IPS DF 19.7 (cell line): ENCODE results near the gene TC2N.
"Not testable (repeated sequence)": the region's sequence is repeated elsewhere in the genome, so short reads cannot be mapped to it uniquely, and the experiment has no call there.

ENCODE experiments used
- DNase-seq: peaks from one replicate; pipeline ENCODE4 v3.0.0-alpha.2; 2013; ENCODE audit warnings: low read depth, low spot score

The TC2N gene

DNA sequence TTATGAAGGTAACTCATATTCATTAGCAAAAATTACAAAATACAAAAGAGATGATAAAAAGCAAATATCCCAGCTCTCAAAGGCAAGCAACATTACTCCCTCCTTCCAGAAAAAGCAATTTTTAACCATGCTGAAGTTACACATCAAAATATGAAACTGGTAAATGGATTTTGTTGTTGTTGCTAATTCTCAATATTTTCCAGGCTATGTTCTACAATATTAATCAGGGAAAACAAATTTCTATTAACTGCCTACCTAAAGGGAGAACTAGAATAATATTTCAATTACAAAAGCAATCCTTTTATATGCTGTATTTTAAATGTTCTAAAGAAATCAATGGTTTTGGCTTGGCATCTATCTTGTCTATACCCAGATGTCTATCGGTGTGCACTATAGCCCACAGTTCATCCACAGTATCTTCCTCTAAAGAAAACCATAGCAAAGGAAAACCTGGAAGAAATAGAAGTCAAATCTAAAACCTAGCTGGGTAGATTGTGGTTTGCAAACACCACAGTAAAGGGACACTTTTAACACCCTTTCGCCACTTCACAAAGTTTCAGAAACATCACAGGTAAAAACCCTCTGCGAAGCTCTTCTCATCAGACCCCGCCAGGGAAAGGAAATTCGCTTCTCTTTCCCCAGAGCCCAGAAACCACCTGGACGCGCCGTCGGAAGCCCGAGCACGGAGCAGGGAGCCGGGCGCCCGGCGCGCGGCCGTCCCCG, 32.0 kb downstream of the TC2N start:
- DNase-seq, result no peak

GRCh38 chr14:91834571-91834970, 32.8 kb downstream of the TC2N start:
- no peak for DNase-seq

- DNase-seq, result no peak
These were observed 36.0 kb downstream of the TC2N start for GRCh38 chr14:91831337-91831736.

DNA sequence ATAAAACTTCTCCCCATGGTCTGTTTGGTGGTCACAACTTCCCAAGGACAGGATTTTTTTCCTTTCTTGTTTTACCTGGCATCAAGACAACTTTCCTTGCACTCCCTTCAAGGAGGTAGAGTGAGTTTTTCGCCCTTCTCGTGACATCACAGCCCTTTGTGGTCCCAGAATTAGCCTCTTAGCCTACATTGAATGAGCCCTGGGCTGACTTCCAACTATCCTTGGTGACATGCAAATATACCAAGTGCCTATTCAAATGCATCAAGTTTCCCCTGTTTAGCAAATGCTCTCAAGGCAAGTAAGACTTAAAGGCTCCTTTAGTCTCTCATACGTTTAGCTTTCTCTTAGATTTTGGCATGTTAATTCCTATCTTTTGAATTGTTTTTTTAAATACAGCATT, 36.6 kb downstream of the TC2N start:
- DNase-seq, result peak; percentile 70

GRCh38 chr14:91829511-91829910, 37.8 kb downstream of the TC2N start:
- DNase-seq, result no peak

GRCh38 chr14:91827746-91828145, 39.6 kb downstream of the TC2N start:
- no peak for DNase-seq

- DNase-seq, result no peak
These were observed 49.6 kb downstream of the TC2N start for GRCh38 chr14:91817566-91818325.

DNA sequence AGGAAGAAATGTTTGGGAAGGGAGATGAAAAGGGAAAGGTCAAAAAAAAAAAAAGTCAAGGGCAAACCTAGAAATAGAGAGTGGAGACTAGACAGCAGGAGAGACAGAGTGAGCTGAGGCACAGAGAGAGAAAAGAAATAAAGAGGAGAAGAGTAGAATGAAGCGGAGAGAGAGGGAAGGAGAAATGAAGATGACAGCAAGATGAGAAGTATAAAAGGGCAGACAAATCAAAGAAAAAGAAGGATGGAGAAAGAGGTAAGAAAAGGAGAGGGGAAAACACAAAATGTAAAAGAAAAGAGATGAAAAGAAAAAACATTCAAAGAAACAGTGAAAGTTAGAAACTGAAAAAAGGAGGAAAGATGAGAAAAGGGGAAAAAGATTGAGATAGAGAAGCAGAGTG, 53.0 kb downstream of the TC2N start:
- DNase-seq, result no peak

DNA sequence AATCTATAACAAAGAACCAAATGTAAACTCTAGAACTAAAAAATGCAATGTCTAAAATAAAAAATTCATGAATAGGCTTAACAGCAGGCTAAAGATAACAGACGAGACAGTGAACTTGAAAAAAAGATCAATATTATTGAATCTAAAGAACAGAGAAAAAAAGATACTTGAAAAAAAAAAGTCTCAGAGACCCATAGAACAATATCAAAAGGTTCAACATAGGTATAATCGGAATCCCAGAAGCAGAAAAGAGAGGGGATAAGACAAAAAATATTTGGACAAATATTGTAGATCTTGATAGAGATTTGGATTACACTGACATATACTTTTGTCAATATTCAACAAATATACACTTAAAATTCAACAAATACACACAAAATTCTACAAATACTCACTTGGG, 56.6 kb downstream of the TC2N start:
- no peak for DNase-seq

DNA sequence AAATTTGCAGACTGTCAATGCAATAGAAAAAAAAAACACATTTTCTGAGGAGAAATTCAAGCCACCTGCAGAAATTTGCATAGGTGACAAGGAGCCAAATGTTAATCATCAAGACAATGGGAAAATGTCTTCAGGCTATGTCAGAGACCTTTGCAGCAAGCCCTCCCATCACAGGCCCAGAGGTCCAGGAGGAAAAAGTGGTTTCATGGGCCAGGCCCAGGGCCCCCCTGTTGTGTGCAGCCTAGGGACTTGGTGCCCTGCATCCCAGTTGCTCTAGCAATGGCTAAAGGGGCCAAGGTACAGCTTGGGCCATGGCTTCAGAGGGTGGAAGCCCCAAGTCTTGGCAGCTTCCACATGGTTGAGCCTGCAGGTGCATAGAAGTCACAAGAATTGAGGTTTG, 60.6 kb downstream of the TC2N start:
- no peak for DNase-seq

DNA sequence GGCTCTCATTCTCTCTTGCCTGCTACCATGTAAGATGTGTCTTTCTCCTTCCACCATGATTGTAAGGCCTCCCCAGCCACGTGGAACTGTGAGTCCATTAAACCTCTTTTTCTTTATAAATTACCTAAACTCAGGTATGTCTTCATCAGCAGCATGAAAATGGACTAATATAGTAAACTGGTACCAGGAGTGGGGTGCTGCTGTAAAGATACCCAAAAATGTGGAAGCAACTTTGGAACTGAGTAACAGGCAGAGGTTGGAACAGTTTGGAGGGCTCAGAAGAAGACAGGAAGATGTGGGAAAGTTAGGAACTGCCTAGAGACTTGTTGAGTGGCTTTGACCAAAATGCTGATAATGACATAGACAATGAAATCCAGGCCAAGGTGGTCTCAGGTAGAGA, 61.2 kb downstream of the TC2N start:
- not testable (repeated sequence) for DNase-seq

DNA sequence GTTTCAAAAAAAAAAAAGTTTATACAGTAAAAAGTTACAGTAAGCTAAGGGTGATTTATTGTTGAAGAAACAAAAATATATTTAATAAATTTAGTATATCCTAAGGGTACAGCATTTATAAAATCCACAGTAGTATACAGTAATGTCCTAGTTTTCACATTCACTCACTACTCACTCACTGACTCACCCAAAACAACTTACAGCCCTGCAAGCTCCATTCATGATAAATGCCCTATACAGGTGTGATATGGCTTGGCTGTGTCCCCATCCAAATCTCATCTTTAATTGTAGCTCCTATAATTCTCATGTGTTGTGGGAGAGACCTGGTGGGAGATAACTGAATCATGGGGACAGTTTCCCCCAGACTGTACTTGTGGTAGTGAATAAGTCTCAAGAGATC, 61.7 kb downstream of the TC2N start:
- no peak for DNase-seq

DNA sequence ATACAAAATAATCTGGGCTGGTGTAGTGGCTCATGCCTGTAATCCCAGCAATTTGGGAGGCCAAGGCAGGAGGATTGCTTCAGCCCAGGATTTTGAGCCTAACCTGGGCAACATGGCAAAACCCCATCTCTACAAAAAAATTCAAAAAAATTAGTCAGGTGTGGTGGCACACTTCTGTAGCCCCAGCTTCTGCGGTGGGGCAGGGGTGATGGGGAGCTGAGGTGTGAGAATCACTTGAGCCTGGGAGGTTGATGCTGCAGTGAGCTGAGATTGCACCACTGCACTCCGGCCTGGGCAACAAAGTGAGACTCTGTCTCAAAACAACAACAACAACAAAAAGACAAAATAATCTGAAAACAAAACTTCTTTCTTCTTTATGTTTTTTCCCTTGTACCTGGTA, 66.0 kb downstream of the TC2N start:
- DNase-seq, result no peak

- no peak for DNase-seq
These were observed 70.6 kb downstream of the TC2N start for GRCh38 chr14:91796617-91797347.

DNA sequence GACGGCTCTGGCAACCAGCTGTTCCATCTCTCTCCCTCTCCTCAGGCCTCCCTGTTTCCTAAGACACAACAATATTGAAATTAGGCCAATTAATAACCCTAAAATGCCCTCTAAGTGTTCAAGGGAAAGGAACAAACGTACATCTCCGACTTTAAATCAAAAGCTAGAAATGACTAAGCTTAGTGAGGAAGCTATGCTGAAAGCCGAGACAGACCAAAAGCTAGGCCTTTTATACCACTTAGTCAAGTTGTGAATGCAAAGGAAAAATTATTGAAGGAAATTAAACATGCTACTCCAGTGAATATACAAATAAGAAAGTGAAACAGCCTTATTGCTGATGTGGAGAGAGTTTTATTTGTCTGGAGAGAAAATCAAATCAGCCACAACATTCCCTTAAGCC, 73.6 kb downstream of the TC2N start:
- no peak for DNase-seq

GRCh38 chr14:91786188-91786587, 81.1 kb downstream of the TC2N start:
- DNase-seq, result no peak

DNA sequence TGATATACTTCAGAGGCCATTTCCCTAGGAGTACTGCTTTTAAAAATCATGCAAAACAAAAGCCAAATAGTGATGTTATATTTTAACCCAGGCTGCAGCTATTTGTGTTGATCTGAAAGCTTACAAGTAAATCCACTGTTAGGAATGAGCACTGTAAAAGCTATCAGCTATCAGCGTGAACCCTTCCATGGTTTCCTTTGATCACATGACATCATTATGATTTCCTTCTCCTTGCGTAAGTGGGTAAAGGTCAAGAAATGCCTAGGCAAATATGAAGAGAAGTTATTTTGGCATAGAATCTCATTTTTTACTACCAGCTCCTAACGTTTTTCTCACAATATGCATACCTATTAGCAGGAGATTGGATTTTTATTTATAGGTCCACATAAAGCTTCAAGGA, 86.9 kb downstream of the TC2N start:
- DNase-seq, result no peak

GRCh38 chr14:91778217-91778616, 89.1 kb downstream of the TC2N start:
- DNase-seq, result no peak

GRCh38 chr14:91774140-91775096, 92.9 kb downstream of the TC2N start:
- no peak for DNase-seq

- no peak for DNase-seq
These were observed 97.2 kb downstream of the TC2N start for GRCh38 chr14:91770185-91770584.

DNA sequence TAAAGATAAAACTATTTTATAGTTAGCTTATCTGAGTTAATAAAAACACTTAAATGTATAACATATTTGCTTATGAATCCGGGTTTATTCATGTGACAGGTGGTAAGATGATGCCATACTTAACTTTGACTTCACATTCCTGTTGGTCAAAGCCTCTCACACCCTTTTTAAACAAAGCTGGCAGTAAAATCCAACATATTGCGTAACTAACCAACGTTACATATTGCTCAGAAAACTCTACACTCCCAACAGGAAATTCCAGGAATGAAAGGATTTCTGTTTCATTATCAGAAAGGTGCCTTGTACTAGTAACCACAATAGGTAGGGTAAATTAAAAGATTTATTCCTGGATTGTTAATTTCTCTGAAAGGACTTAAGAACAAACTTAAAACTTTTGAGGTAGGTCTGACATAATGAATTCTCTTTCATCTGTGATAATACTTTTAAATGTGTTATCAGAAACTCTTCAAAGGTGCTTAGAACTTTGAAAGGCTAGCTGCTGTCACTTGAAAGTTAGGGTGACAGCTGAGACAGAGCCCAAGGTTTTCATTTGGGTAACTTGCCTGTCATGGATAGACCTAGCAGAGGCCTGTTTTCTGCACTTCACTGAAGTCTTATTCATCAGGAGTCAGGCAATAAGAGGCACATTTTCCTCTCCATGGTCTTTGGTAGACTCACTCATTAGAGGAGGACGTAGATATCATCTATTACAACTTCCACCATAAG, 111.6 kb downstream of the TC2N start:
- DNase-seq, result no peak
